SK-N-MC (cell line): ENCODE results near the gene ADORA2B.

Source experiments
- EZH2 ChIP-seq: fragments of 200-600 bp; sonication (generic); IDR thresholded peaks from one replicate; pipeline ENCODE4 v1.6.1; 2017; ENCODE audit warnings: antibody characterized with exemption
- FOXP2 ChIP-seq: optimal IDR thresholded peaks from 2 replicates; pipeline ENCODE3; 2011; ENCODE audit warnings: mild to moderate bottlenecking, moderate library complexity; ENCODE audit not compliant: insufficient read depth; ENCODE audit errors: extremely low read length, control extremely low read depth

DNA sequence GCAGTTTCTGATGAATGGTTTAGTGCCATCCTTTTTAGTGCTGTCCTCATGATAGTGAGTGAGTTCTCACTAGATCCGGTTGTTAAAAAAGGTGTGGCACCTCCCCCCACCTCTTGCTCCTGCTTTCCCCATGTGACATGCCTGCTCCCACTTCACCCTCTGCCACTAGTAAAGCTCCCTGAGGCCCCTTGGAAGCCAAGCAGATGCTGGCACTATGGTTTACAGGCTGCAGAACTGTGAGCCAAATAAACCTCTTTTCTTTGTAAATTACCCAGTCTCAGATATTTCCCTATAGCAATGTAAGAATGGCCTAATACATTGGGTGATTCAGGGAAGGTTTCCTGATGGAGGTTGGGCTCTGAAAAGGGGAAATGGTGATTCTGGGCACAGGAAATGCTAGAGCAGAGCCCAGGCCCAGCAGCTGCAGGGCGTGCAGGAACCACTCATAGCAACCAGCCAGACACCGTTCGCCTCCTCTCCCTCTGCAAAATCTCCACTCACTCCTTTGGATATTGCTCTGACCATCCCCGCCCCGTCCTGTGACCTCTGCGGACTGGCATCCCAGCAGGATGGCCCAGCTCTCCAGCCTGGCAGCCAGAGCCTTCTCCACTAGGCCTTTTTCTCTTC lies 2.6 kb upstream of the ADORA2B start:
- TF ChIP-seq EZH2 (no peak), FOXP2 (no peak)
